Measurements from ENCODE around the gene NOP10. TPM values are rescaled to one million over a fixed set of nuclear protein-coding genes. Genes with fewer than 3 reads are reported as not detected.
"Not testable (repeated sequence)": the region's sequence is repeated elsewhere in the genome, so short reads cannot be mapped to it uniquely, and the experiment has no call there.

NOP10 gene
- total RNA-seq: 212 TPM

- intact Hi-C loops (cut with DNase I): loop anchor here (1.0 to 10.0 kb wide), 4 partner anchors 24 to 288 kb away; partner anchors contain the start of genes EMC7, LPCAT4 and PGBD4
- H3K27ac ChIP-seq: peak within 1 kb of the TSS; percentile 71 to 87
- H3K9me3 ChIP-seq: no peaks in the 10 kb centered on the region
- H3K27me3 ChIP-seq: no peaks in the 10 kb centered on the region
- H3K4me1 ChIP-seq: peaks cover 7 to 13% of the 10 kb centered on the region in 2 donors
- peak; percentile 63 to 95 for DNase-seq (ENCODE audit: low spot score in 2 of 2)
- TF ChIP-seq CTCF (IDR thresholded peaks at IDR 0.05): peak; percentile 93 to 96 (median 95)
- peak within 1 kb of the TSS; percentile 67 to 77 for H3K4me3 ChIP-seq
- peaks cover 3 to 8% of the 10 kb centered on the region in 2 donors for H3K36me3 ChIP-seq
Observed at GRCh38 chr15:34342737-34343575, at the start of gene NOP10, which contains the start of gene NUTM1. Gene NOP10, minus strand, starts transcription at chr15:34343136. Its CDS starts 63 bp downstream, at chr15:34343073. Gene NUTM1, plus strand, starts transcription at chr15:34343315. Its CDS starts 382 bp downstream, at chr15:34343697.

GRCh38 chr15:34389594-34390086, 46.7 kb upstream of the NOP10 start:
- H3K27me3 ChIP-seq; intact Hi-C loops (cut with DNase I); H3K4me3 ChIP-seq; DNase-seq (ENCODE audit: low spot score in 2 of 2); H3K9me3 ChIP-seq; H3K36me3 ChIP-seq; H3K27ac ChIP-seq; H3K4me1 ChIP-seq: not testable (repeated sequence)

GRCh38 chr15:34381829-34382521, 39.0 kb upstream of the NOP10 start:
- intact Hi-C loops (cut with DNase I): not testable (repeated sequence)

GRCh38 chr15:34380491-34380890, 37.6 kb upstream of the NOP10 start:
- DNase-seq (ENCODE audit: low spot score in 2 of 2); H3K4me3 ChIP-seq; H3K36me3 ChIP-seq; H3K27ac ChIP-seq; H3K9me3 ChIP-seq; H3K4me1 ChIP-seq; intact Hi-C loops (cut with DNase I); H3K27me3 ChIP-seq: not testable (repeated sequence)

More at GRCh38 chr15:34381829-34382521, 39.0 kb upstream of the NOP10 start:
- H3K27ac ChIP-seq; H3K4me1 ChIP-seq; DNase-seq (ENCODE audit: low spot score in 2 of 2); H3K9me3 ChIP-seq; H3K36me3 ChIP-seq; H3K4me3 ChIP-seq; H3K27me3 ChIP-seq: not testable (repeated sequence)

DNA sequence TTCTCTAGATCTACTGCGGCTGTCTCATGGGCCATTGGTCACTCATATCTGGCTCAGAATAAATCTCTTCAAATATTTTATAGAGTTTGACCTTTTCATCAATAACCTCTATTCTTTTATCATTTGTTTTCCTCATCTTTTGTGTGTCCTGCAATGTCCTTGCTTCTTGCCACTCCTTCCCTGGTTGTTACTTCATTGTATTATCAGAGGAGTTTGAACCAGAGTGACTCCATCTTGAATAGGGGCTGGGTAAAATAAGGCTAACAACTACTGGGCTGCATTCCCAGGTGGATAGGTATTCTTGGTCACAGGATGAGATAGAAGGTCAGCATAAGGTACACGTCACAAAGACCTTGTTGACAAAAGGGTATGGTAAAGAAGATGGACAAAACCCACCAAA, 33.9 kb upstream of the NOP10 start:
- no peak for DNase-seq (ENCODE audit: low spot score in 2 of 2)
- H3K4me1 ChIP-seq: no peaks in the 10 kb centered on the region
- H3K9me3 ChIP-seq: no peaks in the 10 kb centered on the region
- no peaks in the 10 kb centered on the region for H3K27me3 ChIP-seq
- no peak overlapping the region for H3K27ac ChIP-seq
- H3K4me3 ChIP-seq: no peak overlapping the region
- intact Hi-C loops (cut with DNase I): no loop called here
- no peaks in the 10 kb centered on the region for H3K36me3 ChIP-seq
- TF ChIP-seq CTCF (IDR thresholded peaks at IDR 0.05): no peak

DNA sequence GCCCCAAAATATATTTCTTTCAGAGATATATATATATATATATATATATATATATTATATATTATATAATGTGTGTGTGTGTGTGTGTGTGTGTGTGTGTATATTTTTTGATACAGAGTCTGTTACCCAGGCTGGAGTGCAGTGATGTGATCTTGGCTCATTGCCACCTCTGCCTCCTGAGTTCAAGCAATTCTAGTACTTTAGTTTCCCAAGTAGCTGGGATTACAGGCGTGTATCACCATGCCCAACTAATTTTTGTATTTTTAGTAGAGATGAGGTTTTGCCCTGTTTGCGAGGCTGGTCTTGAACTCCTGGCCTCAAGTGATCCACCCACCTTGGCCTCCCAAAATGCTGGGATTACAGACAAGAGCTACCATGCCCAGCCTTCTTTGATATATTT, 32.6 kb upstream of the NOP10 start:
- DNase-seq (ENCODE audit: low spot score in 2 of 2); H3K4me1 ChIP-seq; H3K4me3 ChIP-seq; H3K9me3 ChIP-seq; H3K27ac ChIP-seq; intact Hi-C loops (cut with DNase I); H3K27me3 ChIP-seq; H3K36me3 ChIP-seq: not testable (repeated sequence)

DNA sequence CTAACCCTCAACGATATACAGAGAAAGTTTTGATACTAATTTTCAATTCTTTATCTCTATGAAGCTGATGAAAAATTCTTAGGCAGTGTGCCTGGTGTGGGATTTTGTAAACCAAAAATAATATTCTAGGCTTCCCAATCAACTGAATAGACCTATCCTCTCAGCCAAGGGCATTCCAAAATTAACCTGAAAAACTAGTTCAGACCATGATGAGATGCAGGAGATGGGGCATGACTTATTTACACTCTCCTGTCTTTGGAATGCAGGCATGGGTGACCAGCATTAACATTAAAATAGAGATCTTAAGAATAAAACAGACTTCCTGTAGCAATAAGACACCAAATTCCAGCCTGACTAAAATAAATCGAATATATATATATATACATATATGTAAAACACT, 31.9 kb upstream of the NOP10 start:
- no peak for DNase-seq (ENCODE audit: low spot score in 2 of 2)
- Histone ChIP-seq H3K4me1 (no peaks in the 10 kb centered on the region), H3K27me3 (no peaks in the 10 kb centered on the region), H3K36me3 (no peaks in the 10 kb centered on the region), H3K4me3 (no peak overlapping the region), H3K27ac (no peak overlapping the region), H3K9me3 (no peaks in the 10 kb centered on the region)
- TF ChIP-seq CTCF (IDR thresholded peaks at IDR 0.05): no peak
- intact Hi-C loops (cut with DNase I): no loop called here

All from ascending aorta (tissue), 2 donors.